HepG2 (cell line): Measurements from ENCODE around the gene DNAL4. TPM values are rescaled to one million over a fixed set of nuclear protein-coding genes. Genes with fewer than 3 reads are reported as not detected.

Experiments
- AGO2 ChIP-seq: fragments of 200-400 bp; formaldehyde crosslinking; optimal IDR thresholded peaks from 2 replicates; pipeline ENCODE3; 2017; ENCODE audit warnings: mild to moderate bottlenecking, low read depth, low read length, moderate library complexity
- ATF1 ChIP-seq: IDR thresholded peaks from 2 replicates; pipeline ENCODE4 v1.6.1; 2016; ENCODE audit warnings: mild to moderate bottlenecking, control low read depth
- BORCS8-MEF2B ChIP-seq: sonication (generic); formaldehyde crosslinking; IDR thresholded peaks from 2 replicates; pipeline ENCODE4 v1.8.0; 2022; ENCODE audit warnings: mild to moderate bottlenecking, missing genetic modification reagents
- CENPT ChIP-seq: sonication (generic); formaldehyde crosslinking; IDR thresholded peaks from 2 replicates; pipeline ENCODE4 v1.8.0; 2022; ENCODE audit warnings: low read depth, mild to moderate bottlenecking, moderate library complexity, missing genetic modification reagents
- ELF3 ChIP-seq: IDR thresholded peaks from 2 replicates; pipeline ENCODE4 v1.6.1; 2016; ENCODE audit warnings: missing genetic modification reagents, missing compliant biosample characterization
- FOXA1 ChIP-seq, 2 experiments: fragments of 450-650 bp in 1 of 2; sonication (generic) in 1 of 2; formaldehyde crosslinking in 1 of 2; IDR thresholded peaks; 2 replicates each; pipeline versions ENCODE4 v1.4.0 to v1.6.1; 2016 to 2020; ENCODE audit warnings: missing genetic modification reagents in 1 of 2
- GFI1 ChIP-seq: sonication (generic); formaldehyde crosslinking; IDR thresholded peaks from 2 replicates; pipeline ENCODE4 v1.5.0; 2020; ENCODE audit warnings: missing genetic modification reagents, mild to moderate bottlenecking, borderline replicate concordance
- GZF1 ChIP-seq: sonication (generic); formaldehyde crosslinking; IDR thresholded peaks from 2 replicates; pipeline ENCODE4 v1.5.1; 2020; ENCODE audit warnings: mild to moderate bottlenecking, missing genetic modification reagents
- HES4 ChIP-seq: sonication (generic); formaldehyde crosslinking; IDR thresholded peaks from 2 replicates; pipeline ENCODE4 v1.9.0; 2021; ENCODE audit warnings: mild to moderate bottlenecking, missing genetic modification reagents, borderline replicate concordance
- POLR2A ChIP-seq, 2 experiments: IDR thresholded peaks; 2 replicates each; pipeline ENCODE4 v1.6.1; 2011; ENCODE audit warnings: low read depth in 2 of 2, low read length in 2 of 2, mild to moderate bottlenecking in 1 of 2, moderate library complexity in 1 of 2; ENCODE audit not compliant: insufficient read depth in 1 of 2
- REL ChIP-seq: sonication (generic); formaldehyde crosslinking; conservative IDR thresholded peaks from 2 replicates; pipeline ENCODE4 v1.8.0; 2022; ENCODE audit warnings: mild to moderate bottlenecking, missing genetic modification reagents, moderate library complexity
- STAG1 ChIP-seq: sonication (generic); formaldehyde crosslinking; IDR thresholded peaks from 2 replicates; pipeline ENCODE4 v1.4.0; 2020; ENCODE audit warnings: missing genetic modification reagents
- ZBTB7B ChIP-seq: sonication (generic); formaldehyde crosslinking; IDR thresholded peaks from 2 replicates; pipeline ENCODE4 v1.4.0; 2020; ENCODE audit warnings: missing genetic modification reagents
- ZIK1 ChIP-seq: sonication (generic); formaldehyde crosslinking; IDR thresholded peaks from 2 replicates; pipeline ENCODE4 v1.5.0; 2020; ENCODE audit warnings: mild to moderate bottlenecking, low read depth, missing genetic modification reagents, borderline replicate concordance
- ZNF138 ChIP-seq: sonication (generic); formaldehyde crosslinking; IDR thresholded peaks from 2 replicates; pipeline ENCODE4 v1.5.0; 2020; ENCODE audit warnings: mild to moderate bottlenecking, low read depth, missing genetic modification reagents
- ZNF263 ChIP-seq: sonication (generic); formaldehyde crosslinking; IDR thresholded peaks from 2 replicates; pipeline ENCODE4 v1.4.0; 2020; ENCODE audit warnings: missing genetic modification reagents
- ZNF510 ChIP-seq: sonication (generic); formaldehyde crosslinking; IDR thresholded peaks from 2 replicates; pipeline ENCODE4 v1.4.0; 2020; ENCODE audit warnings: low read depth, mild to moderate bottlenecking, missing genetic modification reagents
- ZNF713 ChIP-seq: sonication (generic); formaldehyde crosslinking; IDR thresholded peaks from 2 replicates; pipeline ENCODE4 v1.4.0; 2020; ENCODE audit warnings: mild to moderate bottlenecking, missing genetic modification reagents
- ZNF776 ChIP-seq: sonication (generic); formaldehyde crosslinking; IDR thresholded peaks from 2 replicates; pipeline ENCODE4 v1.4.0; 2020; ENCODE audit warnings: mild to moderate bottlenecking, missing genetic modification reagents
- ZNF816 ChIP-seq: sonication (generic); formaldehyde crosslinking; IDR thresholded peaks from 2 replicates; pipeline ENCODE4 v1.8.0; 2022; ENCODE audit warnings: missing genetic modification reagents, mild to moderate bottlenecking, borderline replicate concordance
- polyA plus RNA-seq, 8 experiments: library from polyadenylated mRNA; depleted of rRNA in 3 of 8; stranded (reverse) in 7 of 8; unstranded in 1 of 8; fragments of >200 nt; fragmentation: Illumina TruSeq in 4 of 8; extraction: Trizol in 4 of 8; gene quantifications; 2 replicates each; pipeline versions ENCODE4 v1.2.1 to v1.2.3, GENCODE V29; 2011 to 2016; ENCODE audit warnings: low read depth in 4 of 8, missing spikeins in 1 of 8, mixed read lengths in 1 of 8; ENCODE audit not compliant: insufficient read depth in 1 of 8
- total RNA-seq, 5 experiments: library from RNA; depleted of rRNA; stranded (reverse); fragments of >200 nt; fragmentation: Illumina TruSeq; extraction: Trizol; gene quantifications; 2 replicates each; pipeline ENCODE4 v1.2.3, GENCODE V29; 2016; ENCODE audit warnings: low read depth in 1 of 5

The DNAL4 gene
- total and polyA plus RNA-seq, 2 of the 13 experiments (the other 11 are each of a cell fraction or from before 2014, with no cell fraction given) = 8.0 to 10.7 TPM

GRCh38 chr22:38733329-38733723, 60.6 kb downstream of the DNAL4 start (continued):
- no peak for TF ChIP-seq FOXA1 (IDR thresholded peaks at IDR 0.05)
- no peak for TF ChIP-seq FOXA1 (CRISPR knock-in tag; IDR thresholded peaks at IDR 0.05)
- TF ChIP-seq ZIK1 (CRISPR knock-in tag) = no peak
- no peak for TF ChIP-seq ELF3 (CRISPR knock-in tag)
- no peak for TF ChIP-seq BORCS8-MEF2B (CRISPR knock-in tag)
- TF ChIP-seq GZF1 = no peak
- peak; percentile 37 for TF ChIP-seq AGO2
- TF ChIP-seq ATF1 (CRISPR knock-in tag) = no peak
- no peak for TF ChIP-seq ZNF138 (CRISPR knock-in tag)
- TF ChIP-seq ZNF713 (CRISPR knock-in tag) = no peak
- peak in 1 of 2 experiments; percentile 24; a peak in 1 of 4 replicates for TF ChIP-seq POLR2A (IDR thresholded peaks at IDR 0.05; ENCODE audit: insufficient read depth in 1 of 2, low read depth in 2 of 2, low read length in 2 of 2)
- no peak for TF ChIP-seq GFI1 (CRISPR knock-in tag)
- no peak for TF ChIP-seq ZBTB7B (CRISPR knock-in tag)
- no peak for TF ChIP-seq ZNF510 (CRISPR knock-in tag)
- no peak for TF ChIP-seq REL (CRISPR knock-in tag)
- peak; percentile 66 for TF ChIP-seq STAG1 (CRISPR knock-in tag)
- no peak; the same call in 1 of the 2 replicates for TF ChIP-seq HES4
- no peak for TF ChIP-seq ZNF816 (CRISPR knock-in tag)
- no peak for TF ChIP-seq ZNF263 (CRISPR knock-in tag)
- TF ChIP-seq ZNF776 = no peak
- TF ChIP-seq CENPT = no peak
